PC-9 (cell line): ENCODE measurements around the gene OPTC. TPM values are rescaled to one million over a fixed set of nuclear protein-coding genes. Genes with fewer than 3 reads are reported as not detected.
A peak's percentile ranks its signal among the peaks of the same experiment; 100 is the strongest.

Experiments
- BruUV-seq: library from RNA; stranded (reverse); fragments of 400-500 nt; replicated peaks from 2 replicates; lab custom pipeline; 2021; lab: Mats Ljungman, UMichigan
- CTCF ChIA-PET: fragments of 300-600 bp; sonication (Branson Sonifier 250); formaldehyde crosslinking; loops from one replicate; lab custom pipeline; 2022; ENCODE audit warnings: antibody characterized with exemption; lab: Charles Lee
- POLR2A ChIA-PET: fragments of 300-600 bp; sonication (Branson Sonifier 250); formaldehyde crosslinking; loops from one replicate; lab custom pipeline; 2022; ENCODE audit warnings: antibody characterized with exemption; ENCODE audit not compliant: unreplicated experiment; lab: Charles Lee
- DNase-seq, 2 experiments: peaks; one replicate each; pipeline versions ENCODE4 v3.0.0 to v3.0.0-alpha.2; 2015 to 2022; ENCODE audit warnings: mixed read lengths in 1 of 2
- H2AFZ ChIP-seq: fragments of 200-600 bp; sonication (generic); 2 replicates; pipeline ENCODE4 v1.8.1; 2017; ENCODE audit warnings: antibody characterized with exemption
- H3F3A ChIP-seq: fragments of 200-600 bp; sonication (generic); 2 replicates; pipeline ENCODE4 v1.8.1; 2017; ENCODE audit warnings: antibody characterized with exemption, mild to moderate bottlenecking, low read depth; ENCODE audit not compliant: insufficient read depth
- H3K27ac ChIP-seq: fragments of 200-600 bp; sonication (generic); 2 replicates; pipeline ENCODE4 v1.6.1; 2016; ENCODE audit warnings: mixed run types
- H3K27me3 ChIP-seq: fragments of 200-600 bp; sonication (generic); 2 replicates; pipeline ENCODE4 v1.6.1; 2016; ENCODE audit warnings: low read depth, mixed run types; ENCODE audit not compliant: insufficient read depth
- H3K36me3 ChIP-seq: fragments of 200-600 bp; sonication (generic); 2 replicates; pipeline ENCODE4 v1.6.1; 2016; ENCODE audit warnings: low read depth, mixed run types
- H3K4me1 ChIP-seq: fragments of 200-600 bp; sonication (generic); replicated peaks from 2 replicates; pipeline ENCODE4 v1.6.1; 2016; ENCODE audit warnings: mixed run types; ENCODE audit not compliant: insufficient read depth
- H3K4me2 ChIP-seq: fragments of 200-600 bp; sonication (generic); 2 replicates; pipeline ENCODE4 v1.6.1; 2017; ENCODE audit warnings: mixed run types
- H3K4me3 ChIP-seq: fragments of 200-600 bp; sonication (generic); 2 replicates; pipeline ENCODE4 v1.6.1; 2016; ENCODE audit warnings: mixed run types
- H3K79me2 ChIP-seq: fragments of 200-600 bp; sonication (generic); 2 replicates; pipeline ENCODE4 v1.6.1; 2017; ENCODE audit warnings: low read depth, mixed run types
- H3K9me2 ChIP-seq: fragments of 200-600 bp; sonication (generic); 2 replicates; pipeline ENCODE4 v1.8.1; 2017; ENCODE audit warnings: mild to moderate bottlenecking; ENCODE audit not compliant: insufficient read depth
- H3K9me3 ChIP-seq: fragments of 200-600 bp; sonication (generic); 2 replicates; pipeline ENCODE4 v1.8.1; 2016; ENCODE audit warnings: low read depth; ENCODE audit not compliant: insufficient read depth
- H4K20me1 ChIP-seq: fragments of 200-600 bp; sonication (generic); 2 replicates; pipeline ENCODE4 v1.8.1; 2017; ENCODE audit not compliant: insufficient read depth
- CTCF ChIP-seq: fragments of 200-600 bp; sonication (generic); conservative IDR thresholded peaks from 2 replicates; pipeline ENCODE4 v1.6.1; 2017; ENCODE audit warnings: mixed run types, antibody characterized with exemption, mild to moderate bottlenecking, moderate library complexity
- EZH2 ChIP-seq: fragments of 200-600 bp; sonication (generic); IDR thresholded peaks from 2 replicates; pipeline ENCODE4 v1.8.0; 2017; ENCODE audit warnings: antibody characterized with exemption, low read depth
- intact Hi-C: fragments of 100-400 bp; cut with micrococcal nuclease; formaldehyde crosslinking; loops from one replicate; pipeline ENCODE4 v1.10.0; 2022; ENCODE audit not compliant: unreplicated experiment
- total RNA-seq: library from RNA; stranded (reverse); gene quantifications from 2 replicates; pipeline ENCODE4 v1.2.3, GENCODE V29; 2021

OPTC gene
- total RNA-seq, 1 experiment from 2014 or later: not detected

- BruUV-seq: no TSS peak
- intact Hi-C loops: no loop called here
- peaks cover 5% of the 10 kb centered on the region; the same call in 1 of the 2 replicates for H3F3A ChIP-seq
- CTCF ChIA-PET: interaction anchor here (0.5 kb wide), 1 partner anchor 634 kb away, joined by 3 read pairs; no protein-coding TSS in a partner anchor
- H4K20me1 ChIP-seq: no peaks in the 10 kb centered on the region
- H3K36me3 ChIP-seq: no peaks in the 10 kb centered on the region
- no peaks in the 10 kb centered on the region for H3K79me2 ChIP-seq
- H3K9me2 ChIP-seq: no peaks in the 10 kb centered on the region
- no peak overlapping the region for H2AFZ ChIP-seq
- no peaks in the 10 kb centered on the region for H3K9me3 ChIP-seq
- TF ChIP-seq CTCF (no peak), EZH2 (no peak)
- peaks cover 24% of the 10 kb centered on the region for H3K4me1 ChIP-seq
- POLR2A ChIA-PET: no interaction called here
- H3K4me2 ChIP-seq: no peak overlapping the region
- H3K4me3 ChIP-seq: no peak overlapping the region
- no peak for DNase-seq
- no peak overlapping the region for H3K27ac ChIP-seq
- H3K27me3 ChIP-seq: no peaks in the 10 kb centered on the region
Observed at GRCh38 chr1:203462143-203462542, 31.8 kb upstream of the OPTC start.

GRCh38 chr1:203462878-203463277 lies 31.1 kb upstream of the OPTC start:
- Histone ChIP-seq H3K27me3 (no peaks in the 10 kb centered on the region), H3F3A (peaks cover 5% of the 10 kb centered on the region; the same call in 1 of the 2 replicates), H3K4me1 (peaks cover 24% of the 10 kb centered on the region), H3K79me2 (no peaks in the 10 kb centered on the region), H3K9me2 (no peaks in the 10 kb centered on the region), H3K4me3 (no peak overlapping the region), H2AFZ (no peak overlapping the region), H3K9me3 (no peaks in the 10 kb centered on the region), H3K4me2 (peak overlapping the region; percentile 24; the same call in 1 of the 2 replicates), H3K27ac (no peak overlapping the region), H3K36me3 (no peaks in the 10 kb centered on the region), H4K20me1 (no peaks in the 10 kb centered on the region)
- DNase-seq: peak; percentile 60 to 84
- ChIA-PET CTCF (interaction anchor here (0.5 kb wide), 1 partner anchor 634 kb away, joined by 3 read pairs; no protein-coding TSS in a partner anchor), POLR2A (no interaction called here)
- no TSS peak for BruUV-seq
- intact Hi-C loops: no loop called here
- TF ChIP-seq EZH2 (no peak), CTCF (no peak)

GRCh38 chr1:203463469-203464062 lies 30.4 kb upstream of the OPTC start:
- peaks cover 5% of the 10 kb centered on the region; the same call in 1 of the 2 replicates for H3F3A ChIP-seq
- H4K20me1 ChIP-seq: no peaks in the 10 kb centered on the region
- no peaks in the 10 kb centered on the region for H3K9me3 ChIP-seq
- H3K79me2 ChIP-seq: no peaks in the 10 kb centered on the region
- H3K9me2 ChIP-seq: no peaks in the 10 kb centered on the region
- peak overlapping the region; percentile 24; the same call in 1 of the 2 replicates for H3K4me2 ChIP-seq
- no peak overlapping the region for H3K27ac ChIP-seq
- no TSS peak for BruUV-seq
- DNase-seq: no peak
- ChIA-PET POLR2A (no interaction called here), CTCF (interaction anchor here (0.8 kb wide), 1 partner anchor 41 kb away, joined by 4 read pairs; no protein-coding TSS in a partner anchor)
- H2AFZ ChIP-seq: no peak overlapping the region
- H3K36me3 ChIP-seq: no peaks in the 10 kb centered on the region
- no peaks in the 10 kb centered on the region for H3K27me3 ChIP-seq
- peaks cover 24% of the 10 kb centered on the region for H3K4me1 ChIP-seq
- TF ChIP-seq EZH2 (no peak), CTCF (no peak)
- H3K4me3 ChIP-seq: no peak overlapping the region
- intact Hi-C loops: no loop called here
